Measurements from ENCODE around the gene ITGAD. TPM values are rescaled to one million over a fixed set of nuclear protein-coding genes. Genes with fewer than 3 reads are reported as not detected.
A peak's percentile ranks its signal among the peaks of the same experiment; 100 is the strongest.

ITGAD gene
- total and polyA plus RNA-seq, 10 donors, result 1.2 to 25.8 (median 17.2) TPM

DNA sequence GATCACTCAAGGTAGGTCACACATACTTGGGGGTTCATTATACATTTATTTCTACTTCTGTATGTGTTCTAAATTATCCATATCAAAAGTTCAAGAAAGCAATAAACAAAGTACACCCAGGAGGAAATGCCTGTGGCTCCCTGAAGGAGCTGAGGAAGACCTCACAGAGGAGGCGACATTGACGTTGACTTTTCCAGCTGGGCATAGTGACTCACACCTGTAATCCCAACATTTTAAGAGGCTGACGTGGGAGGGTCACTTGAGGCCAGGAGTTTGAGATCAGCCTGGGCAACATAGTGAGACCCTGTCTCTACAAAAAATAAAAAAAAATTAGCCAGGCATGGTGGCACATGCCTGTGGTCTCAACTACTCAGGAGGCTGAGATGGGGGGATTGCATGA lies 16.3 kb downstream of the ITGAD start:
- intact Hi-C loops (cut with DNase I; ENCODE audit: low total_unique reads), result no loop called here
- no peak overlapping the region for H3K27ac ChIP-seq
- H3K4me1 ChIP-seq, result peaks cover 0 to 3% (median 0%) of the 10 kb centered on the region in 6 donors
- TF ChIP-seq POLR2A (IDR thresholded peaks at IDR 0.05), result no peak
- no peak for TF ChIP-seq POLR2AphosphoS5 (IDR thresholded peaks at IDR 0.05)
- no peaks in the 10 kb centered on the region for H3K9me3 ChIP-seq
- 60 to 85% (median 70%) methylated on average over 3 of the region's 3 CpGs for WGBS, 5 donors
- no peaks in the 10 kb centered on the region for H3K36me3 ChIP-seq
- no peak for DNase-seq
- H3K27me3 ChIP-seq (replicated peaks in 1 of 7), result peaks cover 0 to 13% (median 0%) of the 10 kb centered on the region in 7 donors
- no peak overlapping the region for H3K4me3 ChIP-seq

DNA sequence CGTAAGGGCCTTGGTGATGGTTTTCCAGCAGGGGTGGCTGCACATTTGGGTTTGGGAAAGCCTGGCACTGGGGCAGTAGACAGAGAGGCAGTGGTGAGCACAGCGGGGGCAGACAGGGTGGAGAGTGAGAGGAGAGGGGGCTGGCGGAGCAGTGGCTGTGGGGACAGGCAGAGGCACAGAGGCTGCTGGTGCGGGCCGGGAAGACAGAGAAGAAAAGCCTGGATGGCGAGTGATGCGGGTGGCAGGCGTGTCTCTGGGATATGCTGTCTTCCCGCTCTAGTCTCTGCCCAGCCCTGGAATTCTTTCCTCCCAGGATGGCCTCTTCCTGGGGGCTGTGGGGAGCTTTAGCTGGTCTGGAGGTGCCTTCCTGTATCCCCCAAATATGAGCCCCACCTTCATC lies 16.9 kb downstream of the ITGAD start:
- 78 to 93% (median 88%) methylated on average over 9 of the region's 9 CpGs for WGBS, 5 donors
- DNase-seq, result no peak

DNA sequence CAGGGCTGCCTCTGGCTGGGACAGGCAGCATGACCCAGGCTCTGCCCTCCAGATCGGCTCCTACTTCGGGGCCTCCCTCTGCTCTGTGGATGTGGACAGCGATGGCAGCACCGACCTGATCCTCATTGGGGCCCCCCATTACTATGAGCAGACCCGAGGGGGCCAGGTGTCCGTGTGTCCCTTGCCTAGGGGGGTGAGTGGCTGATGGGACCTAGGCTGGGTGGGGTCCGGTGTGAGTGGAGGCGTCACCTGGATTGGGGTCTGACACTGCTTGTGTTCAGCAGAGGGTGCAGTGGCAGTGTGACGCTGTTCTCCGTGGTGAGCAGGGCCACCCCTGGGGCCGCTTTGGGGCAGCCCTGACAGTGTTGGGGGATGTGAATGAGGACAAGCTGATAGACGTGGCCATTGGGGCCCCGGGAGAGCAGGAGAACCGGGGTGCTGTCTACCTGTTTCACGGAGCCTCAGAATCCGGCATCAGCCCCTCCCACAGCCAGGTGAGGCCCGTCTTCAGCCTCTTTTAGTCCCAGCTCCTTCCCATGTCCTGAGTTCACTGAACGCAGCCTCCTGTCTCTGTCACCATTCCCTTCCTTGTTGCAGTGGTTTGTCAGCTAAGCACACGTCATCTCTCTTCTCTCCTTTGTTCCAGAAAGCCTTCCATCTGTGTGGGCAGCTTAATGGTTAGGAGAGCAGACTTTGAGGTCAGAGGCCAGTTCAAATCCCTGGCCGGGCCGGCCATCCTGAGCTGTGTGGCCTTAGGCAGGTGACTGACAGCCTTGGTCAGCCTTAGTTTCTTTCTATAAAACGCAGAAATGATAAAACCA lies 18.1 kb downstream of the ITGAD start:
- Histone ChIP-seq H3K27ac (no peak overlapping the region), H3K36me3 (no peaks in the 10 kb centered on the region), H3K27me3 (replicated peaks in 1 of 7) (peaks cover 0 to 13% (median 0%) of the 10 kb centered on the region in 7 donors), H3K4me3 (no peak overlapping the region), H3K9me3 (no peaks in the 10 kb centered on the region), H3K4me1 (peaks cover 0 to 21% (median 0%) of the 10 kb centered on the region in 6 donors)
- TF ChIP-seq POLR2AphosphoS5 (IDR thresholded peaks at IDR 0.05), result peak in 1 of 3 donors; percentile 14
- no peak for TF ChIP-seq POLR2A (IDR thresholded peaks at IDR 0.05)
- WGBS, 5 donors, result 81 to 87% (median 85%) methylated on average over 17 to 22 of the region's 22 CpGs
- no peak for DNase-seq
- intact Hi-C loops (cut with DNase I; ENCODE audit: low total_unique reads), result no loop called here

More for the DNA sequence above, 16.9 kb downstream of the ITGAD start:
- Histone ChIP-seq H3K4me1 (peaks cover 0 to 10% (median 0%) of the 10 kb centered on the region in 6 donors), H3K27ac (no peak overlapping the region), H3K36me3 (no peaks in the 10 kb centered on the region), H3K9me3 (no peaks in the 10 kb centered on the region), H3K4me3 (no peak overlapping the region), H3K27me3 (replicated peaks in 1 of 7) (peaks cover 0 to 13% (median 0%) of the 10 kb centered on the region in 7 donors)
- TF ChIP-seq, protein P1, sequence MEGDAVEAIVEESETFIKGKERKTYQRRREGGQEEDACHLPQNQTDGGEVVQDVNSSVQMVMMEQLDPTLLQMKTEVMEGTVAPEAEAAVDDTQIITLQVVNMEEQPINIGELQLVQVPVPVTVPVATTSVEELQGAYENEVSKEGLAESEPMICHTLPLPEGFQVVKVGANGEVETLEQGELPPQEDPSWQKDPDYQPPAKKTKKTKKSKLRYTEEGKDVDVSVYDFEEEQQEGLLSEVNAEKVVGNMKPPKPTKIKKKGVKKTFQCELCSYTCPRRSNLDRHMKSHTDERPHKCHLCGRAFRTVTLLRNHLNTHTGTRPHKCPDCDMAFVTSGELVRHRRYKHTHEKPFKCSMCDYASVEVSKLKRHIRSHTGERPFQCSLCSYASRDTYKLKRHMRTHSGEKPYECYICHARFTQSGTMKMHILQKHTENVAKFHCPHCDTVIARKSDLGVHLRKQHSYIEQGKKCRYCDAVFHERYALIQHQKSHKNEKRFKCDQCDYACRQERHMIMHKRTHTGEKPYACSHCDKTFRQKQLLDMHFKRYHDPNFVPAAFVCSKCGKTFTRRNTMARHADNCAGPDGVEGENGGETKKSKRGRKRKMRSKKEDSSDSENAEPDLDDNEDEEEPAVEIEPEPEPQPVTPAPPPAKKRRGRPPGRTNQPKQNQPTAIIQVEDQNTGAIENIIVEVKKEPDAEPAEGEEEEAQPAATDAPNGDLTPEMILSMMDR (IDR thresholded peaks at IDR 0.05 in 8 of 11, conservative IDR thresholded peaks at IDR 0.05 in 3 of 11), result no peak
- no peak for TF ChIP-seq POLR2AphosphoS5 (IDR thresholded peaks at IDR 0.05)
- no peak for TF ChIP-seq POLR2A (IDR thresholded peaks at IDR 0.05)
- intact Hi-C loops (cut with DNase I; ENCODE audit: low total_unique reads), result no loop called here

DNA sequence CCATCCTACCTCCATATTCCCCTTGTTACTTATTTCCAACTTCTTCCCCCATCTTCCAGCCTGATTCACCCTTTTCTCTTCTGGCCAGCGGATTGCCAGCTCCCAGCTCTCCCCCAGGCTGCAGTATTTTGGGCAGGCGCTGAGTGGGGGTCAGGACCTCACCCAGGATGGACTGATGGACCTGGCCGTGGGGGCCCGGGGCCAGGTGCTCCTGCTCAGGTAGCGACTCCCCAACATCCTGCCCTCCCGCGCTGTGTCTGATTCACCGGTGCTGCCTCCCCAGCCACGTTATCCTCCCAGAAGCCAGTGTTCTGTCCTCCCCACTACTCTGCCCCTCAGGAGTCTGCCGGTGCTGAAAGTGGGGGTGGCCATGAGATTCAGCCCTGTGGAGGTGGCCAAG lies 19.6 kb downstream of the ITGAD start:
- no peak overlapping the region for H3K4me3 ChIP-seq
- H3K9me3 ChIP-seq, result peaks cover 0 to 6% (median 2%) of the 10 kb centered on the region in 8 donors
- no peak overlapping the region for H3K27ac ChIP-seq
- no peak for DNase-seq
- H3K27me3 ChIP-seq (replicated peaks in 1 of 7), result peaks cover 0 to 13% (median 0%) of the 10 kb centered on the region in 7 donors
- H3K36me3 ChIP-seq, result no peaks in the 10 kb centered on the region
- intact Hi-C loops (cut with DNase I; ENCODE audit: low total_unique reads), result no loop called here
- WGBS, 5 donors, result 78 to 89% (median 87%) methylated on average over 9 to 10 of the region's 10 CpGs
- H3K4me1 ChIP-seq, result peaks cover 0 to 26% (median 0%) of the 10 kb centered on the region in 6 donors
- TF ChIP-seq POLR2A (IDR thresholded peaks at IDR 0.05), result no peak
- TF ChIP-seq, protein P1 (IDR thresholded peaks at IDR 0.05 in 8 of 11, conservative IDR thresholded peaks at IDR 0.05 in 3 of 11), result no peak
- no peak for TF ChIP-seq POLR2AphosphoS5 (IDR thresholded peaks at IDR 0.05)

GRCh38 chr16:31413381-31413780 lies 20.2 kb downstream of the ITGAD start:
- Histone ChIP-seq H3K27me3 (replicated peaks in 1 of 7) (peaks cover 0 to 9% (median 0%) of the 10 kb centered on the region in 7 donors), H3K27ac (no peak overlapping the region), H3K4me3 (no peak overlapping the region), H3K9me3 (peaks cover 0 to 8% (median 2%) of the 10 kb centered on the region in 8 donors), H3K36me3 (no peaks in the 10 kb centered on the region), H3K4me1 (peaks cover 0 to 26% (median 0%) of the 10 kb centered on the region in 6 donors)
- 80 to 88% (median 83%) methylated on average over 5 of the region's 5 CpGs for WGBS, 5 donors
- DNase-seq, result no peak
- intact Hi-C loops (cut with DNase I; ENCODE audit: low total_unique reads), result no loop called here
- no peak for TF ChIP-seq POLR2AphosphoS5 (IDR thresholded peaks at IDR 0.05)
- TF ChIP-seq POLR2A (IDR thresholded peaks at IDR 0.05), result no peak
- TF ChIP-seq, protein P1 (IDR thresholded peaks at IDR 0.05 in 8 of 11, conservative IDR thresholded peaks at IDR 0.05 in 3 of 11), result no peak
